Parathyroid adenoma (tissue), 2 donors: ENCODE data around the gene GPSM1.

ENCODE experiments used
- H2AFZ ChIP-seq: fragments of 300-600 bp; sonication (generic); one replicate; pipeline ENCODE4 v1.7.0; 2017; ENCODE audit warnings: antibody characterized with exemption, mild to moderate bottlenecking
- H3K27ac ChIP-seq: fragments of 300-600 bp; sonication (generic); one replicate; pipeline ENCODE4 v1.7.0; 2017
- H3K27me3 ChIP-seq: fragments of 300-600 bp; sonication (generic); one replicate; pipeline ENCODE4 v1.7.0; 2017; ENCODE audit warnings: low read length; ENCODE audit not compliant: control insufficient read depth, insufficient read depth
- H3K36me3 ChIP-seq: fragments of 300-600 bp; sonication (generic); one replicate; pipeline ENCODE4 v1.7.0; 2017; ENCODE audit warnings: low read length; ENCODE audit not compliant: control insufficient read depth, insufficient read depth
- H3K4me1 ChIP-seq: fragments of 300-600 bp; sonication (generic); one replicate; pipeline ENCODE4 v1.7.0; 2017; ENCODE audit warnings: control low read depth
- H3K4me2 ChIP-seq: fragments of 300-600 bp; sonication (generic); one replicate; pipeline ENCODE4 v1.7.0; 2017; ENCODE audit warnings: low read length
- H3K4me3 ChIP-seq: fragments of 300-600 bp; sonication (generic); one replicate; pipeline ENCODE4 v1.7.0; 2017; ENCODE audit warnings: low read depth, low read length
- H3K79me2 ChIP-seq: fragments of 300-600 bp; sonication (generic); one replicate; pipeline ENCODE4 v1.7.0; 2017; ENCODE audit warnings: control low read depth
- H3K9ac ChIP-seq: fragments of 300-600 bp; sonication (generic); one replicate; pipeline ENCODE4 v1.7.0; 2017; ENCODE audit warnings: mild to moderate bottlenecking
- H3K9me3 ChIP-seq: fragments of 300-600 bp; sonication (generic); one replicate; pipeline ENCODE4 v1.7.0; 2017; ENCODE audit warnings: low read length; ENCODE audit not compliant: control insufficient read depth
- CTCF ChIP-seq: fragments of 300-600 bp; sonication (generic); IDR thresholded peaks from one replicate; pipeline ENCODE4 v1.7.0; 2017; ENCODE audit warnings: antibody characterized with exemption, mild to moderate bottlenecking
- donor health status: primary hyperparathyroidism.

GPSM1 gene

GRCh38 chr9:136385015-136385414 lies 57.7 kb downstream of the GPSM1 start:
- Histone ChIP-seq H3K4me1 (no peaks in the 10 kb centered on the region), H3K4me2 (no peak overlapping the region), H3K9me3 (no peaks in the 10 kb centered on the region), H3K79me2 (no peaks in the 10 kb centered on the region), H3K9ac (no peak overlapping the region), H3K36me3 (no peaks in the 10 kb centered on the region), H3K27ac (no peak overlapping the region), H3K4me3 (no peak overlapping the region), H3K27me3 (no peaks in the 10 kb centered on the region), H2AFZ (no peak overlapping the region)
- TF ChIP-seq CTCF = no peak

DNA sequence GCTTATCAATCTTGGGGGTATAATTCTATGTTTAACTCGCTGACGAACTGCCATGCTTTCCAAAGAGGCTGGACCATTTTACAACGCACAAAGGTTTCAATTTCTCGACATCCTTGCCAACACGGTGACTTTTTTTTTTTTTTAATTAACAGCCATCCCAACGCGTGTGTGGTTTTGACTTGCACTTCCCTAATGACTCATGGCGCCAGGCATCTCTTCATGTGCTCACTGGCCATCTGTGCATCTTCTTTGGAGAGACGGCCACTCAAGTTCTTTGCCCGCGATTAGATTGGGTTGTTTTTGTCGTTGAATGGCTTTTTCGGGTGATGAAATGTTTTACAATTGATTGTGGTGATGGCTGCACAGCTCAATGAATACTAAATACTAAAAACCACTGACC lies 58.7 kb downstream of the GPSM1 start:
- no peak overlapping the region for H3K27ac ChIP-seq
- no peak for TF ChIP-seq CTCF
- no peak overlapping the region for H3K4me2 ChIP-seq
- no peaks in the 10 kb centered on the region for H3K4me1 ChIP-seq
- no peaks in the 10 kb centered on the region for H3K79me2 ChIP-seq
- no peaks in the 10 kb centered on the region for H3K36me3 ChIP-seq
- no peak overlapping the region for H2AFZ ChIP-seq
- no peak overlapping the region for H3K9ac ChIP-seq
- H3K4me3 ChIP-seq = no peak overlapping the region
- H3K9me3 ChIP-seq = no peaks in the 10 kb centered on the region
- no peaks in the 10 kb centered on the region for H3K27me3 ChIP-seq

- H3K9me3 ChIP-seq = no peaks in the 10 kb centered on the region
- TF ChIP-seq CTCF = no peak
- no peak overlapping the region for H3K9ac ChIP-seq
- no peaks in the 10 kb centered on the region for H3K36me3 ChIP-seq
- H2AFZ ChIP-seq = no peak overlapping the region
- no peaks in the 10 kb centered on the region for H3K79me2 ChIP-seq
- H3K4me1 ChIP-seq = no peaks in the 10 kb centered on the region
- H3K27ac ChIP-seq = no peak overlapping the region
- H3K4me2 ChIP-seq = no peak overlapping the region
- H3K4me3 ChIP-seq = no peak overlapping the region
- no peaks in the 10 kb centered on the region for H3K27me3 ChIP-seq
Measured at GRCh38 chr9:136387217-136387616, 59.9 kb downstream of the GPSM1 start.

GRCh38 chr9:136389396-136389795 lies 62.1 kb downstream of the GPSM1 start:
- Histone ChIP-seq H3K9ac (no peak overlapping the region), H3K4me1 (no peaks in the 10 kb centered on the region), H3K79me2 (no peaks in the 10 kb centered on the region), H3K4me2 (no peak overlapping the region), H3K9me3 (no peaks in the 10 kb centered on the region), H2AFZ (no peak overlapping the region), H3K27me3 (no peaks in the 10 kb centered on the region), H3K36me3 (no peaks in the 10 kb centered on the region), H3K27ac (no peak overlapping the region), H3K4me3 (no peak overlapping the region)
- TF ChIP-seq CTCF = no peak

- no peak for TF ChIP-seq CTCF
- Histone ChIP-seq H3K4me3 (no peak overlapping the region), H3K4me1 (no peaks in the 10 kb centered on the region), H3K9ac (no peak overlapping the region), H3K27me3 (no peaks in the 10 kb centered on the region), H3K27ac (no peak overlapping the region), H3K4me2 (no peak overlapping the region), H3K79me2 (no peaks in the 10 kb centered on the region), H2AFZ (no peak overlapping the region), H3K36me3 (no peaks in the 10 kb centered on the region), H3K9me3 (no peaks in the 10 kb centered on the region)
Measured at GRCh38 chr9:136391737-136392537, 64.6 kb downstream of the GPSM1 start.
